Measurements from ENCODE around the gene GMPPA. TPM values are rescaled to one million over a fixed set of nuclear protein-coding genes. Genes with fewer than 3 reads are reported as not detected.

Gene GMPPA
- total and polyA plus RNA-seq, 9 of the 15 experiments (the other 6 are each of a cell fraction or from before 2014, with no cell fraction given) = 7.0 to 101 (median 66.7) TPM

- TF ChIP-seq, protein P1, sequence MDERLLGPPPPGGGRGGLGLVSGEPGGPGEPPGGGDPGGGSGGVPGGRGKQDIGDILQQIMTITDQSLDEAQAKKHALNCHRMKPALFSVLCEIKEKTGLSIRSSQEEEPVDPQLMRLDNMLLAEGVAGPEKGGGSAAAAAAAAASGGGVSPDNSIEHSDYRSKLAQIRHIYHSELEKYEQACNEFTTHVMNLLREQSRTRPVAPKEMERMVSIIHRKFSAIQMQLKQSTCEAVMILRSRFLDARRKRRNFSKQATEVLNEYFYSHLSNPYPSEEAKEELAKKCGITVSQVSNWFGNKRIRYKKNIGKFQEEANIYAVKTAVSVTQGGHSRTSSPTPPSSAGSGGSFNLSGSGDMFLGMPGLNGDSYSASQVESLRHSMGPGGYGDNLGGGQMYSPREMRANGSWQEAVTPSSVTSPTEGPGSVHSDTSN (CRISPR knock-in tag; IDR thresholded peaks at IDR 0.05; ENCODE audit: low read depth) = no peak
- TF ChIP-seq, protein P1 (tag; conservative IDR thresholded peaks at IDR 0.05; ENCODE audit: low read depth) = peak; percentile 51; the same call in 1 of the 2 replicates
Observed at GRCh38 chr2:219499058-219499307, 292 bp downstream of the GMPPA start (continued).

DNA sequence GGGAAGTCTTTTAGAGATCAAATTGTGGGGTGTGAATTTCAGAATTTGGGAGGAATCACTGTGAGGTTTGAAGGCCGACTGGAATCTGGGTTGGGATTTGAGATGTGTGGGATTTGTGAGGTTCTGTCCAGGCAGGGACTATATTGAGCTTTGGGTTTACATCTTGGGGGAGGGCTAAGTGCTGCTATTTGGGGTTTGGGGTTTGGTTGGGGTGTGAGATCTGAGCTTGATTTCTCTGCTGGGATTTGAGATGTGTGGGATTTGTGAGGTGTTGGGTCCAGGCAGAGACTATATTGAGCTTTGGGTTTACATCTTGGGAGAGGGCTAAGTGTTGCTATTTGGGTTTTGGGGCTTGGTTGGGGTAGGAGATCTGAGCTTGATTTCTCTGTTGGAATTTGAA is 864 bp downstream of the GMPPA start:
- Histone ChIP-seq H3K27ac (ENCODE audit: extremely low read depth, low read depth, low read length) (peak overlapping the region; percentile 95), H3K9me3 (replicated peaks; ENCODE audit: control insufficient read depth, insufficient read depth, low read depth, low read length) (no peaks in the 10 kb centered on the region), H3K9ac (ENCODE audit: insufficient read depth in 1 of 2, low read depth in 2 of 2, low read length in 2 of 2) (peak overlapping the region; percentile 87 to 88; a peak in 3 of 4 replicates), H2AFZ (ENCODE audit: low read depth, low read length) (no peak overlapping the region), H3K9me1 (ENCODE audit: control insufficient read depth, insufficient read depth, low read length) (no peaks in the 10 kb centered on the region), H3K27me3 (ENCODE audit: control insufficient read depth in 2 of 2, insufficient read depth in 2 of 2, low read length in 2 of 2) (no peaks in the 10 kb centered on the region), H3K4me3 (peak overlapping the region; percentile 64), H3K79me2 (ENCODE audit: control insufficient read depth, insufficient read depth, low read length) (peaks cover 56% of the 10 kb centered on the region), H4K20me1 (replicated peaks; ENCODE audit: control insufficient read depth, insufficient read depth, low read length) (no peaks in the 10 kb centered on the region), H3K36me3 (ENCODE audit: control insufficient read depth, insufficient read depth, low read length) (peaks cover 19% of the 10 kb centered on the region; the same call in 2 of the 3 replicates), H3K4me1 (replicated peaks in 1 of 2; ENCODE audit: control insufficient read depth in 2 of 2, insufficient read depth in 2 of 2, low read length in 2 of 2) (peaks cover 47 to 60% of the 10 kb centered on the region in 2 experiments), H3K4me2 (ENCODE audit: insufficient read depth, low read length) (peak overlapping the region; percentile 77)
- TF ChIP-seq HDAC1 (IDR thresholded peaks at IDR 0.05) (peak in 1 of 2 experiments; percentile 9; a peak in 2 of 4 replicates), SNAPC5 (CRISPR knock-in tag; IDR thresholded peaks at IDR 0.05) (no peak), KDM1A (IDR thresholded peaks at IDR 0.05) (peak; percentile 72 to 77)
- TF ChIP-seq, protein P2, sequence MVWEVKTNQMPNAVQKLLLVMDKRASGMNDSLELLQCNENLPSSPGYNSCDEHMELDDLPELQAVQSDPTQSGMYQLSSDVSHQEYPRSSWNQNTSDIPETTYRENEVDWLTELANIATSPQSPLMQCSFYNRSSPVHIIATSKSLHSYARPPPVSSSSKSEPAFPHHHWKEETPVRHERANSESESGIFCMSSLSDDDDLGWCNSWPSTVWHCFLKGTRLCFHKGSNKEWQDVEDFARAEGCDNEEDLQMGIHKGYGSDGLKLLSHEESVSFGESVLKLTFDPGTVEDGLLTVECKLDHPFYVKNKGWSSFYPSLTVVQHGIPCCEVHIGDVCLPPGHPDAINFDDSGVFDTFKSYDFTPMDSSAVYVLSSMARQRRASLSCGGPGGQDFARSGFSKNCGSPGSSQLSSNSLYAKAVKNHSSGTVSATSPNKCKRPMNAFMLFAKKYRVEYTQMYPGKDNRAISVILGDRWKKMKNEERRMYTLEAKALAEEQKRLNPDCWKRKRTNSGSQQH (CRISPR knock-in tag; IDR thresholded peaks at IDR 0.05) = 0 out of 2 replicates have a peak, but pooled peaks have one; percentile 30
- TF ChIP-seq, protein P3, sequence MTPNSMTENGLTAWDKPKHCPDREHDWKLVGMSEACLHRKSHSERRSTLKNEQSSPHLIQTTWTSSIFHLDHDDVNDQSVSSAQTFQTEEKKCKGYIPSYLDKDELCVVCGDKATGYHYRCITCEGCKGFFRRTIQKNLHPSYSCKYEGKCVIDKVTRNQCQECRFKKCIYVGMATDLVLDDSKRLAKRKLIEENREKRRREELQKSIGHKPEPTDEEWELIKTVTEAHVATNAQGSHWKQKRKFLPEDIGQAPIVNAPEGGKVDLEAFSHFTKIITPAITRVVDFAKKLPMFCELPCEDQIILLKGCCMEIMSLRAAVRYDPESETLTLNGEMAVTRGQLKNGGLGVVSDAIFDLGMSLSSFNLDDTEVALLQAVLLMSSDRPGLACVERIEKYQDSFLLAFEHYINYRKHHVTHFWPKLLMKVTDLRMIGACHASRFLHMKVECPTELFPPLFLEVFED (CRISPR knock-in tag; conservative IDR thresholded peaks at IDR 0.05) = 0 out of 2 replicates have a peak, but pooled peaks have one; percentile 10
- WGBS (ENCODE audit: insufficient coverage, low coverage, missing lambda C conversion rate) = 0% methylated on average over 1 of the region's 1 CpG
- FAIRE-seq (no peak), ATAC-seq (no peak), DNase-seq (ENCODE audit: extremely low read depth in 1 of 4, low spot score in 3 of 4) (no peak)
- no TSS peak for BruUV-seq (replicated peaks)
- in situ Hi-C loops (cut with MboI) = no loop called here
- CTCF ChIA-PET (ENCODE audit: low intra/inter-chr PET ratio) = no interaction called here
- intact Hi-C loops (cut with micrococcal nuclease) = no loop called here
- POLR2A ChIA-PET = interaction anchor here (0.5 to 4.9 kb wide), 7 partner anchors 9 to 95 kb away, joined by 3 to 37 read pairs (median 6); partner anchors contain the start of gene ASIC4

Measured in K562 (cell line).